GM18511 (cell line): Measurements from ENCODE around the gene RANBP9.
A peak's percentile ranks its signal among the peaks of the same experiment; 100 is the strongest.

Source experiments
- ATAC-seq: cut with Tn5 transposase; IDR thresholded peaks from one replicate; pipeline ENCODE4 v1.9.1; 2021; ENCODE audit warnings: mild to moderate bottlenecking, moderate library complexity; ENCODE audit not compliant: unreplicated experiment

Gene RANBP9

GRCh38 chr6:13605634-13606033 is 106.0 kb downstream of the RANBP9 start:
- ATAC-seq, result no peak

DNA sequence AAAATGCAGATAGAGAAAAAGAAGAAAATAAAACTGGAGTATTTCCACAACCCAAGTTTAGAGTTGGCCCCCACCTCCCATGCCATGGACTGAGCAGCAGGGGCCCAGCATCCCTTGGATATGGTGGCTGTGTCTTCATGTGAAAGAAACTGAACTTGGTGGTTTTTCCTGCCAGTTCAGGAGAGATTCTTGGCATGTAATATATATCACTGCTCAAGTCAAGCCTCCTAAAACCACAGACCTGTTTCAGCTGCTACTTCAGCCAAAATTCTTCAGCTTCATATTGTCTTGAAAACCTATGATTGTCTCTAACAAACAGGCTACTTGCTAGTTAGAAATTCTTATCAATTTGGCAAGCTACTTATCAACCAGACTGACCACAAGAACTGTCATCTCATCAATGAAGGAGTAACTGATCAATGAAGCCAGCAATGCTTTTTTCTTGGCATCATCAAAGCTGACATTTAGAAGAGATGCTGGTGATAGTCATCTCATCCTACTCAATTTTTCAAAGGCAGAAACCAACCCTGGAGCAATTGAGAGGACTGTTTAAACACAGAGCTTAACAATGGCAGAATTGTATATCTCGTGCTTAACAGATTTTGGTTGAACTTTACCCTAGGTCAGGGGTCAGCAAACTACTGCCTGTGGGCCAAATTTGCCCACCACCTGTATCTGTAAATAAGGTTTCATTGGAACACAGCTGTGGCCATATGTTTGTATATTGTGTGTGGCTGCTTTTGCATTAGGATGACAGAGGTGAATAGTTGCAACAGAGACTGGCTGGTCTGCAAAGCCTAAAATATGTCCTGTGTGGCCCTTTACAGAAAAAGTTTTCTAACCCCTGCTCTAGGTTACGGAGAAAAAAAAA is 106.9 kb downstream of the RANBP9 start:
- no peak for ATAC-seq

DNA sequence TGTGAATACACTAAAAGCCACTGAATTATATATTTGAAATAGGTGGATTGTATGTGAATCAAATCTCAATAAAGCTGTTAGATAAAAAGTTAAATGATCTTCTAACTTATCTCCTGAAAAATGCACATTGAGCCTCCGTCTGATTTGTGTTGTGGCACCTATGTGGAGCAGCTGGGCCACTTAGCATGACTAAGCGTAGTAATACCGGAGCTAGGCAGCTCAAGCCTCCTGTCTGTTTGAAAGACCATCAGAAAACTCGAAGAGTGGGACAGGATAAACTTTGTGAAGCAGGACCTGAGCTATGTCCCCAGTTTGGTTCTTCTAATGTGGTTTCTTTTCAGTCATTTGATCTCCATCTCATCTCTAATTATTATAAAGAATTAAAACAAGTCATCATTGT is 107.5 kb downstream of the RANBP9 start:
- no peak for ATAC-seq

DNA sequence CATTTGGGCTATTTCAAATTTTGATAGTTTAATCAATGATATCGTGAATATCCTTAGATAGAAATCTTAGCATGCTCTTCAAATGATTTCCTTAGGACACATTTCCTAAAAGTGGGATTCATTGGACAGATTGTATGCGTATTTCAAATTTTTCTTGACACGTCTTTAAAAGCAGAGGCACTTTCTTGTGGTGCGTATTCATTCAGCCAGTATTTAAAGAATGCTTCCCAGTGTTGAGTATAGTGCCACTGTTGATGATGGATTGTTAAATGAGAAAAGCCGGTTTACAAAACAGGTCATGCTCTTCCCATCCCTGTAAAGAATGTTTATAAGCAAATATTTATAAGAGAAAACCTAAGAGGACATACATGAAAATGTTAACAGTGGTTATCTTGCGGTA is 111.6 kb downstream of the RANBP9 start:
- ATAC-seq, result no peak

- no peak for ATAC-seq
These were observed 114.6 kb downstream of the RANBP9 start for GRCh38 chr6:13597073-13597472.

DNA sequence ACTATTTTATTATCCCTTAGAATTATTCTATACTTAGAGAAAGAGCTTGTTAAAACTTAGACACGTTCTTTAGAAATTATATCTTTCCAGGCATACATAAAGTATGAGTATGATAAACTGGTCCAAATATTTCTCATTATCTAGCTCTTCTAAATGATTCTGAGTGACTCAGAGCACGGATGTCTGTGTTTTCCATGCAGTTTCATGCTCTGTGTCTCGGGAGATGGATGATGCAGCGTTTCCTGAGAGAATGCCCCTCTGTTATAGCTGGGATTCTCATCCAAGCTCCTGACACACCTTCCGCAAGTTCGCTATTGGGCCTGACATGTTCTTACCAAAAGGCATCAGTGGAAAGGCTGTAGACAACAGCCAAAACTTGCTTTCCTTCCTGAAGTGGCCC is 117.9 kb downstream of the RANBP9 start:
- no peak for ATAC-seq

DNA sequence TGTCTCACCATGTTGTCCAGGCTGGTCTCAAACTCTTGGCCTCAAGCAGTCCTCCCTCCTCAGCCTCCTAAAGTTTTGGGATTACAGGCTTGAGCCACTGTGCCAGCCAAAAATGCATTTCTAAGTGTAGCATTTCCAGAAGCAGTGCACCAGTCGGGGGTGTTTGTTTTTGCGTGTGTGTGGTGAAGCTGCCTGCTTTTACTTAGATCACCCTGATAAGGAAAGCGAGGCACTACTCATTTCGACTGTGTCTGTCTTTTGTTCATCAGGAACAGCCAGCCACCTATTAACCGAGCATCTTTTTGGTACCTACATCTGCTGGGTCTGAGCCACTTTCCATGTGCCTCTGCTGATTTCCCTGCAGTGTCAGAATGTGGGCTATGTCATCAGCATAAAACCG is 118.5 kb downstream of the RANBP9 start:
- no peak for ATAC-seq

DNA sequence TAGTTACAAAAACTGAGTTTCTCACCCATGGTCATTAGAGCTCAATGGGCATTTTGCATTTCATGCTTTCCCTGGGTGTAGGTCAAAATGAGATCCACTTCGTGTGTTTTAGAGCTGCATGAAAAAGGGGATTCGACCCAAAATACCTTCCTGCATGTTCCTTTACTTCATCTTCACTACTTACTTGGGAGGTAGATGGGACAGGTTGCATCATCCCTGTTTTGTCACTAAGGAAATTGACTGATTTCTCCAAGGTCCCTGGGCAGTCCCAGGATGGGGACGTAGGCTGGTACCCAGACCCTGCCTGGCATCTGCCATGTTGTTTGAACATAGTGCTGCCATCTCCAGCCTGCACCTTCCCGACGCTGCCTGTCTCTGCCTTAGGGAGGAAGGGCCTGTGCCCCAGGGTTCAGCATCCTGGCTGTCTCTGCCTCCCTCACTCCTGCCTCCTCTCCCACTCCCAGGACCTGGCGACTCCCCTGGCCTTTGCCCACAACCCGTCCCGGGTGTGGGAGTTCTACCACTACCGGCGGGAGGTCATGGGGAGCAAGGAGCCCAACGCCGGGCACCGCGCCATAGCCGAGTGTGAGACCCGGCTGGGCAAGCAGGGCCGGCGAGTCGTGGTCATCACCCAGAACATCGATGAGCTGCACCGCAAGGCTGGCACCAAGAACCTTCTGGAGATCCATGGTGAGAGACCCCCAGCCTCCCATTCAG is 120.3 kb downstream of the RANBP9 start:
- no peak for ATAC-seq

GRCh38 chr6:13590574-13591153 is 121.0 kb downstream of the RANBP9 start:
- no peak for ATAC-seq

- ATAC-seq, result no peak
These were observed 121.8 kb downstream of the RANBP9 start for GRCh38 chr6:13589801-13590200.

DNA sequence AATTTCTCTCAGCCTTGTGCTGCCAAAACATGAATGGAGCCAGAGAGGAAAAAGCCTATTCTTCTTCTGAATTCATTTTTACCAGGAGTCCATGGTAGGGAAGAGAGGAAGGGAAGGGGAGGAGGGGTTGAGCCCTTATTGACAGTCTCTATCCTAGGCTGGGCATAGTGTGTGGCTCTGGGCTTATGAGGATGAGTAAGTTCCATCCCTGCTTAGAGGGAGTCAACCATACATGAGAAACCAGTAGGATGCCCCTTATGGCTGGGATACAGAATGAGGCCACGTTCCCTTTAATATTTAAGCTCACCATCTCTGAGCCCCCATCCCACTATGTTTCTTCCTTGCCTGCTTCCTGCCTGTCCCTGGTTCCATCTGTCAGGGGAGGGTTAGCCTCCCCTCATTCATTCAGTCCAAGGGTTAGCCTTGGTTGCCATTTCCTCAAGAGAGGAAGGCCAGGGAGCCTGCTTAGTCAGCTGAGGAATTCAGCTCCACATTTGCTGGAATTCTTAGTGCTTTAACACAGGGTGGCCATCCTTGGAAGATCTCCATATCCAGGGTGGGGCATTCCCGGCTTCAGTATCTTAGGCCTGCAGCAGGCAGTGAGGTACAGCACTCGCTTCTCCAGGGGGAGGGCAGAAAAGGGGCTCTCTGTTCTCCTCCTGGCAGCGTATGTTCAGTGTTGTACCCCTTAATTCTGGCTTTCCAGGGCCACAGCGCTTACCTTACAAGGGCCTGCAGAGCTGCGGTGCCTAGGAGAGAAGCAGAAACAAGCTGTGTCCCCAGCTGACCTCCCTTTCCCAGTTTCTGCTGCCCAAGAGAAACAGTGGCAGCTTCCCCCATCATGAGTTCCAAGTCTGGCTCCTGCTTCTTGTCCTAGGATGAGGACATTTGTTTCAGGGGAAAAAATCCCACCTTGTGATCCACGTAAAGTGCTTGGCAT is 124.8 kb downstream of the RANBP9 start:
- no peak for ATAC-seq

GRCh38 chr6:13581700-13582229 is 129.9 kb downstream of the RANBP9 start:
- ATAC-seq, result no peak

GRCh38 chr6:13579911-13580310 is 131.7 kb downstream of the RANBP9 start:
- no peak for ATAC-seq

DNA sequence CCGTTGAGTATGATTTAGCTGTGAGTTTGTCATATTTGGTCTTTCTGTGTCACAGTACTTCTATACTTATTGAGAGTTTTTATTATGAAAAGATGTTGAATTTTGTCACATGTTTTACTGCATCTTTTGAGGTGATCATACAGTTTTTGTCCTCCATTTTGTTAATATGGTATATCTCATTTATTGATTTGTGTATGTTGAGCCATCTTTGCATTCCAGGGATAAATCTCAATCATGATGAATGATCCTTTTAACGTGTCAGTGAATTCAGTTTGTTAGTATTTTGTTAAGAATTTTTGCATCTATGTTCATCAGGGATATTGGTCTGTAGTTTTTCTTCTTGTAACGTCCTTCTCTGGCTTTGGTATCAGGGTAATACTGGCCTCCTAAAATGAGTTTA is 133.7 kb downstream of the RANBP9 start:
- ATAC-seq, result no peak

- no peak for ATAC-seq
These were observed 135.6 kb downstream of the RANBP9 start for GRCh38 chr6:13576017-13576416.

GRCh38 chr6:13575377-13575775 is 136.3 kb downstream of the RANBP9 start:
- no peak for ATAC-seq

DNA sequence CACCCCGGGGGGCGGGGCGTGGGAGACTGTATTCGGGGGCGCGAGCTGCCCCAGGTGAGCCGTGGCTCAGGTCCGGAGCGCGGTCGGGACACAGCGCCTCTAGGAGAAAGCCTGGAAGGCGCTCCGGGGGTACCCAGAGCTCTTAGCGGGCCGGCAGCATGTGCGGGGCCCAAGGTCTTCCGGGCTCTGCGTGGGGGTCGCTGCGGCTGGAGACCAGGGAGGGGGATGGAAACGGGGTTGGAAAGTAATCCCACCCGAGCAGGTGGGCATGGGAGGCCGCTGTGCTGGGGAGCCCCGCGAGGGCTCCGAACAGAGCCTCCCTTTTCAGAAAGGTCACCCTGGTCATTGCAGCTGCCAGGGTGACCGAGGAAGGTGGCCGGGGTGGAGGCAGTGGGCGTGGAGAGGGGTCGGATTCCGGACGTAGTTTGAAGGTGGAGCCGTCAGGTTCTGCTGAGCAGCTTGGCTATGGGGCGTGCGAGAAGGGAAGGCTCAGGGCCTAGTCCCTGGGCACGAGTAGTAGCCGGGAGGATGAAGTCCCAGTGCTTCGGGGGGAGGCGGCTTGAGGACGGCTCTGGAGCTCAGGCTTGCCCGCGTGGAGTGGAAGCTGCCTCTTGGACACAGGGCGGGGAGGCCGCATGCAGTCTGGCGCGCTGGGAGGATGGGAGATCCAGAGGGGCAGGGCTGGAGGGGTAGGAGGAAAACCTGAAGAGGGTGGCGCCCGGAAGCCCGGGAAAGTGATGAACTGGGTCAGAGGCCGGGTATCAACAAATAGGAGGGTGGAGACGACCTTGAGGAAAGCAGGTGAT is 136.9 kb downstream of the RANBP9 start, which contains the start of gene SIRT5:
TSS of gene SIRT5 (plus strand) at position 31 of the 806 bp plus-strand sequence. CDS start 9,510 bp downstream, outside the sequence.
- peak; percentile 84 for ATAC-seq

- ATAC-seq, result peak; percentile 75
These were observed 137.5 kb downstream of the RANBP9 start for GRCh38 chr6:13574149-13574570.

GRCh38 chr6:13573669-13574110 is 137.9 kb downstream of the RANBP9 start:
- ATAC-seq, result no peak
